Measurements from ENCODE around the gene ADORA2B. TPM values are rescaled to one million over a fixed set of nuclear protein-coding genes. Genes with fewer than 3 reads are reported as not detected.

Gene ADORA2B
- total RNA-seq, 1 donor from 2014 or later, result 13.0 TPM

DNA sequence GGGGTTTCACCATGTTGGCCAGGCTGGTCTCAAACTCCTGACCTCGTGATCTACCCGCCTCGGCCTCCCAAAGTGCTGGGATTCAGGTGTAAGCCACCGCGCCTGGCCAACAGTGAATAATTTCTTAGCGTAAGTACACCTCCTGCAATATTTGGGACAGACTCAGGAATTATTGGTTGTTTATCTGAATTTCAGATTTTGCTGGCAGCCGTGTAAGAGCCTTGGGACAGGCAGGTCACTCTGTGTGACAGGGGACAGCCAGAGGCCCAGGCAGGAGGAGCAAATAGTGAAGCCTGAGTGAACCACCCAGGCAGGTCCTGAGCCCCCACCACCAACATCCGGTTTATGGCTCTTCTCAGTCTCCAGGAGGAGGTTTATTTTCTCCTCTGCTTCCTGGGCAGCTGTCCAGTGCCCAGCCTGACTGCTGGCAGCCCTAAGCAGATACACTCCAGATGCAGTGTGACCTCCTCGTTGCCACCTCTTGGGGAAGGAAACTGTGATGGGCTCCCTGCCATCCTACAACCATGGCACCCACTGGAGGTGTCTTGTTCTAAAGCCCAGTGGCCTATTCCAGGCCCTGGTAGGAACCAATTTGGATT lies 26.2 kb upstream of the ADORA2B start:
- peaks cover 12% of the 10 kb centered on the region for H3K27me3 ChIP-seq (ENCODE audit: control insufficient read depth, insufficient read depth, low read length)
- DNase-seq (ENCODE audit: low read depth), result no peak
- TF ChIP-seq, protein P1, sequence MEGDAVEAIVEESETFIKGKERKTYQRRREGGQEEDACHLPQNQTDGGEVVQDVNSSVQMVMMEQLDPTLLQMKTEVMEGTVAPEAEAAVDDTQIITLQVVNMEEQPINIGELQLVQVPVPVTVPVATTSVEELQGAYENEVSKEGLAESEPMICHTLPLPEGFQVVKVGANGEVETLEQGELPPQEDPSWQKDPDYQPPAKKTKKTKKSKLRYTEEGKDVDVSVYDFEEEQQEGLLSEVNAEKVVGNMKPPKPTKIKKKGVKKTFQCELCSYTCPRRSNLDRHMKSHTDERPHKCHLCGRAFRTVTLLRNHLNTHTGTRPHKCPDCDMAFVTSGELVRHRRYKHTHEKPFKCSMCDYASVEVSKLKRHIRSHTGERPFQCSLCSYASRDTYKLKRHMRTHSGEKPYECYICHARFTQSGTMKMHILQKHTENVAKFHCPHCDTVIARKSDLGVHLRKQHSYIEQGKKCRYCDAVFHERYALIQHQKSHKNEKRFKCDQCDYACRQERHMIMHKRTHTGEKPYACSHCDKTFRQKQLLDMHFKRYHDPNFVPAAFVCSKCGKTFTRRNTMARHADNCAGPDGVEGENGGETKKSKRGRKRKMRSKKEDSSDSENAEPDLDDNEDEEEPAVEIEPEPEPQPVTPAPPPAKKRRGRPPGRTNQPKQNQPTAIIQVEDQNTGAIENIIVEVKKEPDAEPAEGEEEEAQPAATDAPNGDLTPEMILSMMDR (IDR thresholded peaks at IDR 0.05; ENCODE audit: insufficient read depth, low read length, poor library complexity, severe bottlenecking), result no peak
- no peak overlapping the region for H3K4me3 ChIP-seq (ENCODE audit: low read depth, low read length)
- no peaks in the 10 kb centered on the region for H3K36me3 ChIP-seq (ENCODE audit: control insufficient read depth, insufficient read depth, low read length)

DNA sequence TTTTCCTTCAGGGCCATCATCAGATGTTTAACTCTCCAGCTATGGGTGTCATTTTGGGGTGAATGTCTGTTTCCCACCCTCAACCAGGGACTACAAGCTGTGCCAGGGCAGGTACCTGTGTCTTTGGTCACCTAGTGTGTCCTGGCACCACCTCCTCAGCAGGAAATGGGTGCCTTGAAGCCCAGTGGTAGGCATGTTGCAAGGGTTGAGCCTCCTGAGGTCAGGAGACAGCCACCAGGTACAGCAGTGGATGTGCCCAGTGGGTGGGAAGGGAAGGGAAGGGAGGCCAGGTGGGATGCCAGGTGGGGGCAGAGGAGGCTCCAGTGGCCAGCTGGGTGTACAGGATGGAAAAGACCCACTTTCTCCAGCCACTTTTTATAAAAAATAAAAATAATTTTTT lies 25.5 kb upstream of the ADORA2B start:
- DNase-seq (ENCODE audit: low read depth), result no peak
- Histone ChIP-seq H3K36me3 (ENCODE audit: control insufficient read depth, insufficient read depth, low read length) (no peaks in the 10 kb centered on the region), H3K27me3 (ENCODE audit: control insufficient read depth, insufficient read depth, low read length) (peaks cover 12% of the 10 kb centered on the region), H3K4me3 (ENCODE audit: low read depth, low read length) (no peak overlapping the region)
- TF ChIP-seq, protein P1 (IDR thresholded peaks at IDR 0.05; ENCODE audit: insufficient read depth, low read length, poor library complexity, severe bottlenecking), result no peak

DNA sequence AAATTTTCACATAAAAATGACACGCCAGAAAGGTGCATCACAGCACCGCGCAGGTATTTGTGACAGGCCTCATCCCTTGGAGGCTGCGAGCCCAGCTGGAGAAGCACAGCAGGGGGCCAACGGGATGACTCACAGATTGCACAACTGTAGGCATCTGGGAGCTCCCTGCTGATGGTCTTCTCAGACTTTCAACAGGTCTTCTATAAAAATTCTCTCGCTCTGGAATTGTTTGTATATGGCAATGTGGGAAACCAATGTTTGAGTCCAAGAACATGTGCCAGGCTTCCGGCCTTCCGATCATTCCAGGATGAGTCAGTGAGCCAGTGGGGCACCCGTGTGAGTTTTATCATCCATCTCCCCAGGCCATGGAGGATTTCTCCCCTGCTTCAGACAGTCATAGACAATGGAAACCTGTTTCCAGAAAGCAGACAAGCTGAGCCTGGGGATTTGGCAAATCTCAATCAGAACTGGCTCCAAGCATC lies 24.1 kb upstream of the ADORA2B start:
- peaks cover 12% of the 10 kb centered on the region for H3K27me3 ChIP-seq (ENCODE audit: control insufficient read depth, insufficient read depth, low read length)
- H3K36me3 ChIP-seq (ENCODE audit: control insufficient read depth, insufficient read depth, low read length), result no peaks in the 10 kb centered on the region
- DNase-seq (ENCODE audit: low read depth), result peak; percentile 34
- TF ChIP-seq, protein P1 (IDR thresholded peaks at IDR 0.05; ENCODE audit: insufficient read depth, low read length, poor library complexity, severe bottlenecking), result no peak
- no peak overlapping the region for H3K4me3 ChIP-seq (ENCODE audit: low read depth, low read length)

DNA sequence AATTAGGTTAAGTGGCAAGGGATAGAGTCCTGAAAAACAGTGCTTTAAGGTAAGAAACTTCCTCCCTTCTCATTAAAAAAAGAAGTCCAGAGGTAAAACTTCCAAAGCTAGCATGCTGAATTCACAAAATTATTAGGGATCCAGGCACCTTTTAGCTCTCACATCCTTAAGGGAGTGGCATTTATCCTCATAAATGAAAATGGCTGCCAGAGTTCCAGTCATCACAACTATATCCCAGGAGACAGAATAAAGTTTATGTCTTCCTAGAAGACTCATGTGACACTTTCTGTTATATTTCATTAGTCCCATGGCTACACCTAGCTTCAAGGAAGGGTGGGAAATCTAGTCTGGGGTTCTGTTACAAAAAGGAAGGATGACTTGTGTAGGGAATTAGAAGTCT lies 23.3 kb upstream of the ADORA2B start:
- Histone ChIP-seq H3K4me3 (ENCODE audit: low read depth, low read length) (no peak overlapping the region), H3K36me3 (ENCODE audit: control insufficient read depth, insufficient read depth, low read length) (no peaks in the 10 kb centered on the region), H3K27me3 (ENCODE audit: control insufficient read depth, insufficient read depth, low read length) (peaks cover 12% of the 10 kb centered on the region)
- TF ChIP-seq, protein P1 (IDR thresholded peaks at IDR 0.05; ENCODE audit: insufficient read depth, low read length, poor library complexity, severe bottlenecking), result no peak
- no peak for DNase-seq (ENCODE audit: low read depth)

DNA sequence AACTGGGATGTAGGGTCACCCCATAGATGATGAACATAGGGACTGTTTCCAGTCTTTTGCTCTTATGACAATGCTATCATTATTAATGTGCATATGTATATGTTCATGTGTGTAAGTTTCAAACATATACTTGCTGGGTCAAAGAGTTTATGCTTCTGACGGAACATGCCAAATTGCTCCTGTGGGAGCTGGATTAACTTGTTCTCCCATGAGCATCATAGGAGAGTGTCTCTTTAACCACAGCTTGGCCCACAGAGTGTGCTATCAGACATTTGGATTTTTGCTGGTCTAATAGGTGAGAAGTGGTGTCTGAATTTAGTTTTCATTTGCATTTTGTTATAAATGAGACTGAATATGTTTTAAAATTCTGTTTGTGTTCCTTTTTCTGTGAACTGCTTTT lies 22.3 kb upstream of the ADORA2B start:
- Histone ChIP-seq H3K4me3 (ENCODE audit: low read depth, low read length) (no peak overlapping the region), H3K27me3 (ENCODE audit: control insufficient read depth, insufficient read depth, low read length) (peaks cover 4% of the 10 kb centered on the region), H3K36me3 (ENCODE audit: control insufficient read depth, insufficient read depth, low read length) (no peaks in the 10 kb centered on the region)
- TF ChIP-seq, protein P1 (IDR thresholded peaks at IDR 0.05; ENCODE audit: insufficient read depth, low read length, poor library complexity, severe bottlenecking), result no peak
- no peak for DNase-seq (ENCODE audit: low read depth)
